ENCODE results near the gene ARF3.

ARF3 gene

GRCh38 chr12:48957141-48958048 is at the start of gene ARF3:
Gene ARF3 (minus strand): TSS chr12:48957487. CDS start chr12:48941095, 16,392 bp downstream.
- FAIRE-seq (no peak), DNase-seq (ENCODE audit: insufficient read length, low spot score) (peak; percentile 91)
- TF ChIP-seq CTCF (IDR thresholded peaks at IDR 0.05; ENCODE audit: insufficient read depth, missing control alignments): no peak

- no peak for DNase-seq (ENCODE audit: insufficient read length, low spot score)
- TF ChIP-seq CTCF (IDR thresholded peaks at IDR 0.05; ENCODE audit: insufficient read depth, missing control alignments): no peak
- no peak for FAIRE-seq
These were observed 43.1 kb upstream of the ARF3 start for GRCh38 chr12:49000346-49000745.

GRCh38 chr12:48999371-49000131 is 42.3 kb upstream of the ARF3 start, which contains the start of gene DDN:
Gene DDN (minus strand): TSS chr12:48999375. CDS start chr12:48999287, 88 bp downstream.
- no peak for FAIRE-seq
- no peak for TF ChIP-seq CTCF (IDR thresholded peaks at IDR 0.05; ENCODE audit: insufficient read depth, missing control alignments)
- DNase-seq (ENCODE audit: insufficient read length, low spot score): no peak

GRCh38 chr12:48998497-48999353 is 41.4 kb upstream of the ARF3 start:
- FAIRE-seq (no peak), DNase-seq (ENCODE audit: insufficient read length, low spot score) (no peak)
- no peak for TF ChIP-seq CTCF (IDR thresholded peaks at IDR 0.05; ENCODE audit: insufficient read depth, missing control alignments)

- no peak for FAIRE-seq
- peak; percentile 82 for DNase-seq (ENCODE audit: insufficient read length, low spot score)
- no peak for TF ChIP-seq CTCF (IDR thresholded peaks at IDR 0.05; ENCODE audit: insufficient read depth, missing control alignments)
These were observed 40.6 kb upstream of the ARF3 start for GRCh38 chr12:48997719-48998496.

Measured in D721Med (cell line).